SHP77 (cell line): Measurements from ENCODE around the gene RAPSN.

ENCODE experiments used
- DNase-seq, 2 experiments: peaks; one replicate each; lab custom pipeline; 2025; lab: John Stamatoyannopoulos, UW

The RAPSN gene

DNA sequence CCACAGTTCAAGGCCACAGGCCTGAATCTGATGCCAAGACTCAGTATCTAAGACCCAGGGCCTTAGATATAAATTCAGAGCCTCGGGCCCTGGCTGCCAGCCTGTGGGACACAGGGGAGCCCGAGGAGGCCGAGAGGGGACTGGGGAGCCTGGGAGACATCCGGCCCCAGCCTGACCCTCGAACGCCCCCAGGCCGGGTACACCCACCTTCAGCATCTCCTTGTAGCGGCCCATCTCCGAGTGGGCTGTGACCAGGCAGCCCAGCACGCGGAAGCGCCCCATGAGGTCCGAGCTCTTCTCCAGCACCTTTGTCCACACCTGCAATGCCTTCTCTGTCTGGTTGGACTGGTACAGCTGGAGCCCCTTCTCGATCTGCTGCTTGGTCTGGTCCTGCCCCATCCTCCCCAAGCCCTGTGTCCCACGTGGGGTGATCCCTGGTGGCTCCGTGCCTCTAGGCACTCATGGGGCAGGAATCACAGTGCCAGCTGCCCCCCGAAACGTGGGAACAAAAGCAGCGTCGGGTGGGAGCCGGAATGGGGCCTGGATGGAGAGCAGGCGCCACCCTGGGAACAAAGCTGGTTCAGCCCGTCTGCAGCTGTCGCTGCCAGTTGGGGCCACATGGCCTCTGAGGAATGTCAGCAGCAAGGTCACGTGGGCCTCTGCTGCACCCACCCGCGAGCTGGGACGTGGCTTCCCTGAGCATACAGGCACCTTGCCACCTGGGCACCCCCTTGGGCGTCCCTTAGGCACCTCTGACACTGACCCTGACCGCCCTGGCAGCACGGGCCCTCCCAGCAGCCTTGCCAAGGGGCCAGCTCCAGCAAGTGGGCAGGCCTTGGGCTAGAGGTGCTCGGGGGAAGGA lies at the start of gene RAPSN:
Gene RAPSN (minus strand): TSS at position 571 of the 862 bp plus-strand sequence. CDS start 172 bp downstream, at position 399.
- no peak for DNase-seq

DNA sequence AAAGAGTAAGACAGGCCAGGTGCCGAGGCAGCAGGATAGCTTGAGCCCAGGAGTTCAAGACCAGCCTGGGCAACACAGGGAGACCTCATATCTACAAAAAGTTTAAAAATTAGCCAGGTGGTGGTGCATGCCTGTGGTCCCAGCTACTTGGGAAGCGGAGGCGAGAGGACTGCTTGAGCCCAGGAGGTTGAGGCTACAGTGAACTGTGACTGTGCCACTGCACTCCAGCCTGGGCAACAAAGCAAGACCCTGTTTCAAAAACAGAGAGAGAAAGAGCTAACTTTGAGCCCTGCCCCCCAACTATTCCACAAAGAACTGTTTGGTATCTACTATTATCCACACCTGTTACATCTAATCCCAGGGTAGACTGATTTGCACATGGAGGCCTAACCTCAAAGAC lies 49.2 kb upstream of the RAPSN start:
- DNase-seq = no peak

GRCh38 chr11:47496808-47497207 lies 47.9 kb upstream of the RAPSN start:
- DNase-seq = no peak

DNA sequence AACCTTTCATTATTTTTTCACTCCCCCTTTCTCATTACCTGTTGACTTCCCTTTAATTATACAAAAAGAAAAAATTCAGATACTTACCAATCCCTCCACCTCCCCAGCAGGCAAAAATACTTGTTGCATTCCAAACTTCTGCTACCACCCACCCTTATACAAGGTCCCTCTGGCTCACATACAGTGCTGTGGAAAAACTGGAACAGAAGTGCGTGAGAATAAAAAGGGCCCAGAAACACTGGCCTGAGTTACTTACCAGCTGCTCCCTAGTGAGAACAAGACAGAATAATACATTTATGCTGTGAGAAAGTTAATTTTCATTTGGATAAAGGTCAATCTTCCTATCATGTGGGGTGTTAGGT lies 46.9 kb upstream of the RAPSN start:
- no peak for DNase-seq

- DNase-seq = no peak
Measured at GRCh38 chr11:47495011-47495855, 46.3 kb upstream of the RAPSN start.

DNA sequence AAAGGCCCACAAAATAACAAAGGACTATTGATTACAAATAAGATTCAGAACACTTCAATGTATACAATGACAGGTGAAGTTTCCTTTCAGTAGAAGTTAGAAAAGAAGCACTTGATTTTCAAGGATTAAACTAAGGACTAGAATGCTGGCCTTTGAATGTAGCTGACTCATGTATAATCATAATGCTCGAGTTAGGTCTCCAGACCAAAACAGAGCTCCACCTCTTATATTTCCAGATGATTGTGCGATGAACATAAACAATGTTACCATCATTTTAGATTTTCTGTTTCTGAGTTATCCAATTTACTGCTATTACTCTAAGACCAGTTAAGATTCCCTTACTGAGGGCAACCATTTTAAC lies 40.4 kb upstream of the RAPSN start:
- DNase-seq = no peak

GRCh38 chr11:47488674-47489394 lies 39.9 kb upstream of the RAPSN start:
- no peak for DNase-seq

GRCh38 chr11:47488111-47488510 lies 39.2 kb upstream of the RAPSN start:
- DNase-seq = no peak

GRCh38 chr11:47487421-47487820 lies 38.5 kb upstream of the RAPSN start:
- DNase-seq = no peak

DNA sequence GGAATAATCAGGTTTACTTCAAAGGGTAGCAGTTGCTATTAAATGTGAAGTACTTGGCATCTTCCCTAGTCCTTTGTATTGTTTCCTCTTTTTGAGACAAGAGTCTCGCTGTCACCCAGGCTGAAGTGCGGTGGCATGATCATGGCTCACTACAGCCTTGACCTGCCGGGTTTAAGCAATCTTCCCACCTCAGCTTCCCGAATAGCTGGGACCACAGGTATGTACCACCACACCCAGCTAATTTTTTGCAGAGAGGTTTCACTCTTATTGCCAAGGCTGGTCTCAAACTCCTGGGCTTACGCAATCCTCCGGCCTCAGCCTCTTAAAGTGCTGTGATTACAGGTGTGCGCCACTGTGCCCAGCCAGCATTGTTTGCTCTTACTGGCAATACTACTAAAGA lies 36.2 kb upstream of the RAPSN start:
- DNase-seq = no peak

DNA sequence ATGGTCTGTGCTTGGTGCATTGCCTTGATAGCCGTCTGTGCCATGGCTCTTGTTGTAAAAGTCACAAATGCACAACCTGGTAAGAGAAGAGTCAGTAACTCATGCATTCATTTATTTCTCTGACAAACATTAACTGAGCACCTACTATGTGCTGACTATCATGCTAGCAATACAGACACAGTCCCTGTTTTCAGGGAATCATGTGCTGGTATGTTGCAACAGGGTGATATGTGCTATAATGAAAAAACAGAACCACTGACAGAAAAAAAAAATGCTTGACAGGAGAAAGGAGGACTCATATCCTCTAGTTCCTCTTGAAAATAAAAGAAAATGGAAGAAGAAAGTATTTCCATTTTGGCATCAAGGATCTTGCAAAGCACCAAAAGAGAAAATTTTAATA lies 34.5 kb upstream of the RAPSN start:
- no peak for DNase-seq

DNA sequence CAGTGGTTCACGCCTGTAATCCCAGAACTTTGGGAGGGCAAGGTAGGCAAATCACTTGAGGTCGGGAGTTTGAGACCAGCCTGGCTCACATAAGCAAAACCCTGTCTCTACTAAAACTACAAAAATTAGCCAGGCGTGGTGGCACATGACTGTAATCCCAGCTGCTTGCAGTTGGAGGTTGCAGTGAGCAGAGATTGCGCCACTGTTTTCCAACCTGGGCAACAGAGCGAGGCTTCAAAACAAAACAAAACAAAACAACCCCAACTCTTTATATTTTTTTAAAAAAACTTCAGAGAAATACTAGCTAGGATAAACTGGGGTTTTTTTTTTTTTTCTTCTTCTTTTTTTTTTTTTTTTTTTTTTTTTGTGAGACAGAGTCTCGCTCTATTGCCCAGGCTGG lies 31.8 kb upstream of the RAPSN start:
- DNase-seq = no peak

GRCh38 chr11:47478651-47479329 lies 29.9 kb upstream of the RAPSN start:
- DNase-seq = no peak

DNA sequence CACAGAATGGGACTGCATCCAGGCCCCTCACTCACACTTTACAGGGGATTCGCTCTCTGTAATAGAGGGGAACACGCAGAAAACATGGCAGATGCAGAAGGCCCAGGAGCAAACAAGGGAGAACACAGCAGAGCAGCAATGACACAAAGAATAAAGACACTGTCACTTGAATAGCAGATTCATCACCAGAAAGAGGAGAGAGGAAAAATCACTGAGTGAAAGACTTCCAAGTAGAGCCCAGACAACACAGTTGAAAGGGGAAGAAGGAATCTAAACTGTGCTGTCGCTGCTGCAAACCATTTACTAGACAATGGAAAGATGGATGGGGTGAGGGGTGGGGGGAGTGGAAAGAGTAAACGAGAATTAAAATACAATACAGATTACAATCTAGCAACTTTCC lies 28.8 kb upstream of the RAPSN start:
- no peak for DNase-seq

- no peak for DNase-seq
Measured at GRCh38 chr11:47477323-47477722, 28.4 kb upstream of the RAPSN start.

GRCh38 chr11:47470671-47471070 lies 21.7 kb upstream of the RAPSN start:
- no peak for DNase-seq

DNA sequence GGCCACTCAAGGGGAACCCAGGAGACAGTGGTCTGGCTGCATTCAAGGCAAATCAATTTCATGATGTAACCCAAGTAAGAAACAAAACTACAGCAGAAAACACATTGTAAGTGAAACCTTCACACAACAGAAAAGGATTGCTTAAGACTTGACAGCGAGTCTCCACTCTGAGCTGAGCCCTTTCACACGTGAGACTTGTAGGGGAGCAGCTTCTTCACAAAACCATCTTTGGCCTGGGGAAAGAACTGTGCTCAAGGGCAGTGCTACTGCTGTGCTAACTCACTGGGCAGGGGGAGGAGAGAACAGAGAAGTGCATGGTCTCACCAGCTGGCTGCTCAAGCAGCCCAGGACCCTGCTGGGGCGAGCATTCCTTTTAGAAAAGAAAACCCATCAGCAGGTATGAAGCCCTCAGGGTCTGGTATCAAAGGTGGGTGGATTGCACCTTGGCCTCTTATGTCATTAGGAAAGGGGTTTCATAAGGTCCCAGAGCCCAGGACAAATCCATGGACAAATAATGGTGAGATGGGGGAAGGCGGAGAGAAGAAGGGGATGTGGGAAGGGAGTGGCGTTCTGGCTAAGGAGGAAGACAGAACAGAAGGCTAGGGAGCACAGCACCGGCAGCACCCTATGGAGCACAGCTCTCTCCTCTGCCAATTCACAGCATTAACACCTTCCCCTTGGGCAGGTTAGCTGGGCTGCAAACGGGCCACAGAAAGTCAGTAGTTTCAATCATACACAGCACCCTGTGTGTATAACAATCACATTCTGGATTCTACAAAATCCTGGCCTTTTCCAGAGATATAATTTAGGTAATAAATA lies 20.6 kb upstream of the RAPSN start:
- no peak for DNase-seq

- no peak for DNase-seq
Measured at GRCh38 chr11:47468598-47469214, 19.8 kb upstream of the RAPSN start.

DNA sequence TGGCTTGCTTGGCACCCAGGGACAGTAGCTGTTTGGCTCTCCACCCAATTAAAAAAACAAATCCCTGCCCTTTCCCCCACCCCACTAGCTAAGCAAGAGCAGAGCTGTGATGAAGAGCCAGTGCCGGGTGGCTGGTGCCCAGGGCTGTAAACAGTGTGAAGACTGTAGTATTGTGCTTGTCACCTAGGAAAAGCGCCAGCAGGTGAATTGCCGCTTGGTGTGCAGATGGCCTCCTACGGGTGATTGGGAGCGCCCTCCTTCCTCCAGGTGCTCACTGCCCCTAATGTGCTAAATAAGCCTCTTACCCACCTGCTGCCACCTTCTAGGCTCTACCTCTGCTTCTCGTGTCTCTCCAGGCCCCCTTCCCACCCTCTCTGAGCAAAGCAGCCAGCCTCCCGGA lies 18.4 kb upstream of the RAPSN start:
- no peak for DNase-seq

GRCh38 chr11:47466701-47467250 lies 17.8 kb upstream of the RAPSN start:
- DNase-seq = no peak
